IMR-90 (cell line): Measurements from ENCODE around the gene RARRES2. TPM values are rescaled to one million over a fixed set of nuclear protein-coding genes. Genes with fewer than 3 reads are reported as not detected.
"Not testable (repeated sequence)": the region's sequence is repeated elsewhere in the genome, so short reads cannot be mapped to it uniquely, and the experiment has no call there.

Experiments
- ATAC-seq: fragments of 200-7000 bp; cut with Tn5 transposase; 2 replicates; pipeline ENCODE4 v1.9.1; 2020; ENCODE audit warnings: low read depth, mild to moderate bottlenecking, moderate library complexity
- BruUV-seq: library from RNA; stranded (reverse); fragments of 400-500 nt; replicated peaks from 2 replicates; lab custom pipeline; 2021; lab: Mats Ljungman, UMichigan
- CTCF ChIA-PET: fragments of 300-600 bp; formaldehyde crosslinking; extraction: SDS; loops from one replicate; lab custom pipeline; 2021; ENCODE audit warnings: antibody characterized with exemption; lab: Yijun Ruan, JAX
- POLR2A ChIA-PET: fragments of 300-600 bp; sonication (Branson Sonifier 250); formaldehyde crosslinking; loops from one replicate; lab custom pipeline; 2022; ENCODE audit warnings: antibody characterized with exemption; ENCODE audit not compliant: unreplicated experiment; lab: Charles Lee
- DNase-seq: peaks from one replicate; pipeline ENCODE4 v3.0.0; 2013
- H2AFZ ChIP-seq: replicated peaks from 2 replicates; pipeline ENCODE3; 2013; ENCODE audit warnings: low read length, mild to moderate bottlenecking; ENCODE audit not compliant: poor library complexity
- H2AK5ac ChIP-seq: 2 replicates; pipeline ENCODE4 v1.6.1; 2013; ENCODE audit warnings: low read depth, low read length, inconsistent platforms
- H2AK9ac ChIP-seq: replicated peaks from 2 replicates; pipeline ENCODE3; 2013; ENCODE audit warnings: mild to moderate bottlenecking, low read depth, low read length, moderate library complexity; ENCODE audit not compliant: poor library complexity
- H2BK120ac ChIP-seq: 2 replicates; pipeline ENCODE4 v1.6.1; 2013; ENCODE audit warnings: low read depth, low read length, inconsistent platforms
- H2BK15ac ChIP-seq: 3 replicates; pipeline ENCODE4 v1.6.1; 2013; ENCODE audit warnings: low read depth, low read length, inconsistent platforms
- H2BK20ac ChIP-seq: 2 replicates; pipeline ENCODE4 v1.6.1; 2013; ENCODE audit warnings: low read depth, mild to moderate bottlenecking, inconsistent platforms, low read length, moderate library complexity
- H2BK5ac ChIP-seq: 2 replicates; pipeline ENCODE4 v1.6.1; 2013; ENCODE audit warnings: mild to moderate bottlenecking, low read depth, low read length, inconsistent platforms; ENCODE audit not compliant: poor library complexity, severe bottlenecking
- H3K14ac ChIP-seq: replicated peaks from 2 replicates; pipeline ENCODE4 v1.6.1; 2013; ENCODE audit warnings: low read depth, low read length, inconsistent platforms
- H3K18ac ChIP-seq: 2 replicates; pipeline ENCODE4 v1.6.1; 2013; ENCODE audit warnings: low read depth, low read length, control low read depth
- H3K23ac ChIP-seq: 2 replicates; pipeline ENCODE4 v1.6.1; 2013; ENCODE audit warnings: low read depth, low read length, inconsistent platforms
- H3K27ac ChIP-seq: 2 replicates; pipeline ENCODE4 v1.5.1; 2013; ENCODE audit warnings: mild to moderate bottlenecking, control low read depth, low read length; ENCODE audit not compliant: insufficient read depth
- H3K27me3 ChIP-seq: 2 replicates; pipeline ENCODE4 v1.6.1; 2013; ENCODE audit warnings: low read length; ENCODE audit not compliant: control insufficient read depth, insufficient read depth
- H3K36me3 ChIP-seq: 2 replicates; pipeline ENCODE4 v1.6.1; 2013; ENCODE audit warnings: low read length, mixed read lengths; ENCODE audit not compliant: control insufficient read depth, insufficient read depth
- H3K4ac ChIP-seq: 2 replicates; pipeline ENCODE4 v1.6.1; 2013; ENCODE audit warnings: low read depth, low read length, inconsistent platforms
- H3K4me1 ChIP-seq: 2 replicates; pipeline ENCODE4 v1.6.1; 2013; ENCODE audit warnings: low read length, mixed read lengths; ENCODE audit not compliant: control insufficient read depth, insufficient read depth
- H3K4me2 ChIP-seq: 2 replicates; pipeline ENCODE4 v1.6.1; 2013; ENCODE audit warnings: low read depth, mild to moderate bottlenecking, control low read depth, low read length, moderate library complexity
- H3K4me3 ChIP-seq: 2 replicates; pipeline ENCODE4 v1.5.1; 2013; ENCODE audit warnings: low read depth, mild to moderate bottlenecking, control low read depth, low read length, moderate library complexity; ENCODE audit not compliant: insufficient read depth
- H3K56ac ChIP-seq: 2 replicates; pipeline ENCODE4 v1.6.1; 2013; ENCODE audit warnings: low read length, inconsistent platforms; ENCODE audit not compliant: insufficient read depth; ENCODE audit errors: extremely low read depth
- H3K79me1 ChIP-seq, 2 experiments: 2 replicates each; pipeline ENCODE4 v1.6.1; 2013; ENCODE audit warnings: low read length in 2 of 2, inconsistent platforms in 1 of 2, low read depth in 1 of 2
- H3K9ac ChIP-seq: 2 replicates; pipeline ENCODE4 v1.6.1; 2013; ENCODE audit warnings: low read depth, low read length, control low read depth
- H3K9me1 ChIP-seq: 2 replicates; pipeline ENCODE4 v1.6.1; 2013; ENCODE audit warnings: low read length, inconsistent platforms; ENCODE audit not compliant: insufficient read depth
- H3K9me3 ChIP-seq: 2 replicates; pipeline ENCODE4 v1.6.1; 2013; ENCODE audit warnings: low read length; ENCODE audit not compliant: control insufficient read depth, insufficient read depth
- H4K20me1 ChIP-seq: 2 replicates; pipeline ENCODE4 v1.6.1; 2013; ENCODE audit warnings: low read length, inconsistent platforms; ENCODE audit not compliant: insufficient read depth
- H4K5ac ChIP-seq: 2 replicates; pipeline ENCODE4 v1.6.1; 2013; ENCODE audit warnings: mild to moderate bottlenecking, low read depth, low read length, control low read depth
- H4K8ac ChIP-seq, 2 experiments: 2 replicates each; pipeline ENCODE4 v1.6.1; 2013; ENCODE audit warnings: low read depth in 2 of 2, low read length in 2 of 2, control low read depth in 1 of 2, inconsistent platforms in 1 of 2
- H4K91ac ChIP-seq: 2 replicates; pipeline ENCODE4 v1.6.1; 2013; ENCODE audit warnings: low read depth, low read length, inconsistent platforms; ENCODE audit not compliant: insufficient read depth
- WGBS, 2 experiments: methylation state at CpG; one replicate each; pipeline versions ENCODE4 v1.1.5 to v1.1.7; 2013; ENCODE audit warnings: missing lambda C conversion rate in 2 of 2; ENCODE audit not compliant: insufficient read length in 1 of 2; ENCODE audit errors: extremely low coverage in 2 of 2; 5-methylcytosine and 5-hydroxymethylcytosine counted together
- dilution Hi-C: fragments of 300-500 bp; cut with HindIII; formaldehyde crosslinking; loops from one replicate; pipeline ENCODE4 v1.14.3; 2018; ENCODE audit warnings: low sequenced_read_pairs; ENCODE audit not compliant: unreplicated experiment
- in situ Hi-C: fragments of 300-500 bp; cut with MboI; formaldehyde crosslinking; loops from 3 replicates; pipeline ENCODE4 v1.14.3; 2019; ENCODE audit warnings: low sequenced_read_pairs, inconsistent platforms, mixed read lengths
- intact Hi-C: fragments of 100-400 bp; cut with micrococcal nuclease; formaldehyde crosslinking; loops from 2 replicates; pipeline ENCODE4 v1.10.0; 2022
- polyA plus RNA-seq, 3 experiments: library from polyadenylated mRNA; depleted of rRNA; stranded (reverse); fragments of >200 nt; gene quantifications; 2 replicates each; pipeline ENCODE4 v1.2.3, GENCODE V29; 2012; ENCODE audit warnings: low replicate concordance in 1 of 3
- total RNA-seq: library from RNA; depleted of rRNA; stranded (reverse); fragments of >200 nt; gene quantifications from 2 replicates; pipeline ENCODE4 v1.2.3, GENCODE V29; 2012

The RARRES2 gene
- total and polyA plus RNA-seq, 2 of the 4 experiments (the other 2 are of a cell fraction), result 1.6 TPM; not detected in 1

DNA sequence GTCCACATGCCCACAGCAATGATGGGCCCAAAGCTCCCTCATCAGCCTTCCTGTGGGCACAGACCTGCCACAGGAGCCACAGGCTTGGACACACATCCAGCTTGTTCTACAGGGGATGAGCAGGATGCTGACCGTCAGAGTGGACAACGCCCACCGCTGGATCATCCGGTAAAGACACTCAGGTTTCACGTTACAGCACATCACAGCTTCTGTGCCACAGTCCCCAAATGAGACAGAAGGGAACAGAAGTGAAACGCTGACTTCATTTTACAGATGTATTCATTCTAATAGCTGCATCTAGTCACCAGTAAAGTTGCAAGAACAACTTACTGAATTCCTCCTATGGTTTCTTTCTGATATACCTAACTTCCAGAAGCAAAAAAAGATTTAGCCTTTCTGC lies 51.1 kb downstream of the RARRES2 start:
- H2AFZ ChIP-seq, dilution Hi-C loops, H2AK9ac ChIP-seq, H3K9ac ChIP-seq, DNase-seq, H2AK5ac ChIP-seq, H3K18ac ChIP-seq, H3K4ac ChIP-seq, H3K23ac ChIP-seq, H3K4me2 ChIP-seq, H4K5ac ChIP-seq, H3K36me3 ChIP-seq, in situ Hi-C loops, H3K79me1 ChIP-seq, H4K8ac ChIP-seq, H3K14ac ChIP-seq, intact Hi-C loops, H3K9me3 ChIP-seq, H2BK120ac ChIP-seq, H4K91ac ChIP-seq, H2BK15ac ChIP-seq, H2BK5ac ChIP-seq, H4K20me1 ChIP-seq, BruUV-seq, H3K9me1 ChIP-seq, ATAC-seq, H3K27me3 ChIP-seq, H3K4me3 ChIP-seq, H2BK20ac ChIP-seq, H3K4me1 ChIP-seq, H3K56ac ChIP-seq, POLR2A ChIA-PET, H3K27ac ChIP-seq: not testable (repeated sequence)
- CTCF ChIA-PET, result interaction anchor here (0.6 kb wide), 1 partner anchor 520 kb away, joined by 4 read pairs; no protein-coding TSS in a partner anchor
- no CpG with 5 or more reads among the region's 6 CpGs for WGBS, 2 experiments

DNA sequence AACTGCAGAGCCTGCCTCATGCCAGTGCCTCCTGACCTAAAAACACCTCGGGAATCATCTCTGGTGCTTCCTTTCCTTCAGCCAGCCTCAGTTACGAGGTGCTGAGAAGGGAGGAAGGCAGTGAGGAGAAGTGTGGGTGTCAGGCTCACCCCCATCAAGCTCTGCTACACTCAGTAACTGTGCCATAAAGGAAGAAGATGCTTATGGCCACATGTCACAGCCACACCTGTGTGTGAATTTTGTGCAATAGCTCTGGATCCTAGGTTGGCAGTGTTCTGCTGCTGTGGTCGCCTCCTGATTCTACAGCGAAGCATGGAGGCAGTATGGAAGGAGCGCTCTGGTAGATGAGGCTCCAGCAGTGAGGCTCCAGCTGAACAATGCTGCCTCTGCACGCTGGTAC lies 52.6 kb downstream of the RARRES2 start:
- H3K36me3 ChIP-seq, H3K18ac ChIP-seq, POLR2A ChIA-PET, H4K5ac ChIP-seq, ATAC-seq, H2AK9ac ChIP-seq, BruUV-seq, H2BK15ac ChIP-seq, H3K79me1 ChIP-seq, H3K27me3 ChIP-seq, H3K56ac ChIP-seq, H3K14ac ChIP-seq, CTCF ChIA-PET, H3K4me2 ChIP-seq, H2BK5ac ChIP-seq, dilution Hi-C loops, H2BK120ac ChIP-seq, H2AFZ ChIP-seq, H4K8ac ChIP-seq, H3K4me1 ChIP-seq, H2AK5ac ChIP-seq, H3K9ac ChIP-seq, H3K4ac ChIP-seq, H3K27ac ChIP-seq, H3K4me3 ChIP-seq, in situ Hi-C loops, H4K91ac ChIP-seq, H4K20me1 ChIP-seq, DNase-seq, H3K9me1 ChIP-seq, H2BK20ac ChIP-seq, H3K9me3 ChIP-seq, H3K23ac ChIP-seq: not testable (repeated sequence)
- intact Hi-C loops, result loop anchor here (10.0 kb wide), 1 partner anchor 466 kb away; no protein-coding TSS in a partner anchor
- 100% methylated on average over 1 of the region's 6 CpGs; no CpG with 5 or more reads in 1 of the 2 experiments for WGBS, 2 experiments
